HG03135 (cell line): ENCODE results near the gene HBP1.
"Not testable (repeated sequence)": the region's sequence is repeated elsewhere in the genome, so short reads cannot be mapped to it uniquely, and the experiment has no call there.

Experiments
- ATAC-seq: cut with Tn5 transposase; IDR thresholded peaks from one replicate; pipeline ENCODE4 v1.9.1; 2021; ENCODE audit warnings: mild to moderate bottlenecking, moderate library complexity; ENCODE audit not compliant: unreplicated experiment

The HBP1 gene, protein sequence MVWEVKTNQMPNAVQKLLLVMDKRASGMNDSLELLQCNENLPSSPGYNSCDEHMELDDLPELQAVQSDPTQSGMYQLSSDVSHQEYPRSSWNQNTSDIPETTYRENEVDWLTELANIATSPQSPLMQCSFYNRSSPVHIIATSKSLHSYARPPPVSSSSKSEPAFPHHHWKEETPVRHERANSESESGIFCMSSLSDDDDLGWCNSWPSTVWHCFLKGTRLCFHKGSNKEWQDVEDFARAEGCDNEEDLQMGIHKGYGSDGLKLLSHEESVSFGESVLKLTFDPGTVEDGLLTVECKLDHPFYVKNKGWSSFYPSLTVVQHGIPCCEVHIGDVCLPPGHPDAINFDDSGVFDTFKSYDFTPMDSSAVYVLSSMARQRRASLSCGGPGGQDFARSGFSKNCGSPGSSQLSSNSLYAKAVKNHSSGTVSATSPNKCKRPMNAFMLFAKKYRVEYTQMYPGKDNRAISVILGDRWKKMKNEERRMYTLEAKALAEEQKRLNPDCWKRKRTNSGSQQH

DNA sequence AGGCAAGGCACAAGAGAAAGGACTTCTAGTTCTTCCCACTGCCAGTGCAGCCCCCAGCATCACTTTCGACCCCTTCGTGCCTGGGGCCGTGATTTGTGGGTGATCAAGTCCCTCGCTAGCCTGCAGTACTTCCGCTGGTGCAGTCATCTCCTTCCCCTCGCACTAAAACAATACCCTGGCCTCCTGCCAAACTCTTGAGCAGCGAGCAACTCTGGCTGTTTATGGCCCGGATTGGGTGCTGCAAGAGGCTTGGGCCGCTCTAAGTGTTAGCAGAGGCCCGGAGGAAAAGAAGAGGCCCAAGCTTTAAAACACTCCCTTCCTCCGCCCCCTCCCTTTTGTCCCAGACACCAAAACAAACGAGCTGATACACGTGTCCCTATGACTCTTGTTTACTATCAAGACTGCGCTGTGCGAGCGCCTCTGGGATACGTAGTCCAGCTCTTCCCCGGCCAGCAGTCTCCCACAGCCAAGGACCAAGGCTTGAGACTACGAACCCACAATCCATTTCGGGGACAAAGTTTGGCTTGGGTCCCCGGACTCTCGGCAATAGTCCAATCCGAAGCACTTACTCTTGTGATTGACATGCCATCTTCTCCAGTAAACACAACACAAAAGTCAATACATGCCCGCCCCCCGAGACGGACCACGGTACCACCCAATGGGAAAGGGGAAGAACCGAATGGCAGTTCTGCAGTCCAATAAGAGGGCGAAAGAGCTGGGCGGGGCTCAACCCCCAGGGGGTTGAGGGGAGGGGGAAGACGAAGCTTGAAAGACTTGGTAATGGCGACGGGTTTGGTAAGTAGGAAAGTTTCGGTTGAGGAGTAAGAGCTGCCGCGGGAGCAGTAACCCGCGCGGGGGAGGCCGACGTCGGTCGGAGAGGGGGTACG is at the start of gene HBP1:
Gene HBP1 (plus strand): TSS at position 771 of the 887 bp plus-strand sequence. CDS start 10,891 bp downstream, outside the sequence.
- ATAC-seq, result peak; percentile 87

GRCh38 chr7:107119376-107120105 is 49.3 kb upstream of the HBP1 start:
- ATAC-seq, result no peak

- no peak for ATAC-seq
Measured at GRCh38 chr7:107122486-107122911, 46.3 kb upstream of the HBP1 start.

GRCh38 chr7:107123392-107123791 is 45.4 kb upstream of the HBP1 start:
- ATAC-seq, result no peak

DNA sequence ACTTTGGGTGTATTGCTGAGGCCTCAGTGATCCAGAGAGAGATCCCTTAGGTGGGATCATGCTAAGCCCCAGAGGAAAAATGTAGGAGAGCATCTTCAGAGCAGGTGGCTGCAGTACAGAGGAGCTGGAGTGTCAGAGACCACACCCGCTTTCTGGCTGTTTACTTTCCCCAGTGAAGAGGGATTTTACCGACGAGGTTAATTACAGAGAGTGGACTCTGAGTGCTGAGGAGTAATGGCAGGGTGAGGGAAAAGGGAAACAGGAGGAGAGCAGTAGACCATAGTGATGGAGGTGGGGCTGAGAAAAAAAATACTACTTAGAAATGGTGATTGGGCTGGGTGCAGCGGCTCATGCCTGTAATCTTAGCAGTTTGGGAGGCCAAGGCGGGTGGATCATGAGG is 43.3 kb upstream of the HBP1 start:
- no peak for ATAC-seq

DNA sequence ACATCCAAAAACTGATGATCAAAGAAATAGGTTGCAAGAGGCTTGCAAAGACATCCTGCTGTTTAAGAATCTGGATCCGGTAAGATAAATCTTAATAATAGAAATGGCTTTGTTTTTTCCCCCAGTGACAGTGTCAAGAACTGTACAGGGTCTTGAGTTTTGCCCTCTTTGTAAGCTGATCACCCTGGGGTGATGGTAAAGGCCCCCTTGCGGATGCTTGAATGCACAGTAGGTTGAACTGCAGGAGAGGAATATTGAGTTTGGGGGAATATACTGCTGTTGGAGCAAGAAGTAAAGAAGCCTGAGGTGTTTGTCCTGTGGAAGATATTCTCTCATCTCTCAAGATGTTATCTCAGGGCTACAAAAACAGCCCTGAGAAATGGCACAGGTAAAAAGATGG is 40.6 kb upstream of the HBP1 start:
- no peak for ATAC-seq

GRCh38 chr7:107128748-107129147 is 40.1 kb upstream of the HBP1 start:
- ATAC-seq, result no peak

- ATAC-seq, result no peak
Measured at GRCh38 chr7:107130487-107131220, 38.1 kb upstream of the HBP1 start.

DNA sequence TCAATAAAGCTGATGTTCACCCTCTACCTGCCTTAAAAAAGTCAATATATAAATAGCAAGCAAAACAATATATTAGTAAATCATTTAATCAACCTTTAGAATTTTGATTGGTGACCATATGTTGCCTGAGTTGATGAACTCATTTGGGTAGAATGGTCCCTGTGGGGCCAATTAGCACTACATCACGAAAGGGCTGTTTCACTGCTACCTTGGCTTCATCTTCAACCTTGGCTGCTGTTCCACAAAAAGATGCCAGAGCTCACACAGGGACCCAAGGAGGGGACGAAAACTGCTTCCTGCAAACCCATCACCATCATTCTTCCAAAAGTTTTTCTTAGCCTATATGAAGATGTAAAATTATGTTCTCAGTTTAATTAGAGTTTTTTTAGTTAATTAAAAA is 35.4 kb upstream of the HBP1 start:
- ATAC-seq, result no peak

- no peak for ATAC-seq
Measured at GRCh38 chr7:107138696-107139420, 29.9 kb upstream of the HBP1 start.

DNA sequence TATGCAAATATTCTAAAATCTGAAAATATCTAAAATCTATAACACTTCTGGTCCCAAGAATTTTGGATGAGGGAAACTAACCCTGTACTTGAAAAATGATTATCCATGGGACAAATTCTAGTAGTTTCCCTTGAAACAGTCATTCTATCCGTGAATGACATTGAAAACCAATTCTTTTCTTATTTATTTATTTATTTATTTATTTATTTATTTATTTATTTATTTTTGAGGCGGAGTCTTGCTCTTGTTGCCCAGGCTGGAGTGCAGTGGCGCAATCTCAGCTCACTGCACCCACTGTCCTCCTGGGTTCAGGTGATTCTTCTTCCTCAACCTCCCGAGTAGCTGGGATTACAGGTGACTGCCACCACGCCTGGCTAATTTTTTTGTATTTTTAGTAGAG is 24.9 kb upstream of the HBP1 start:
- ATAC-seq, result not testable (repeated sequence)

DNA sequence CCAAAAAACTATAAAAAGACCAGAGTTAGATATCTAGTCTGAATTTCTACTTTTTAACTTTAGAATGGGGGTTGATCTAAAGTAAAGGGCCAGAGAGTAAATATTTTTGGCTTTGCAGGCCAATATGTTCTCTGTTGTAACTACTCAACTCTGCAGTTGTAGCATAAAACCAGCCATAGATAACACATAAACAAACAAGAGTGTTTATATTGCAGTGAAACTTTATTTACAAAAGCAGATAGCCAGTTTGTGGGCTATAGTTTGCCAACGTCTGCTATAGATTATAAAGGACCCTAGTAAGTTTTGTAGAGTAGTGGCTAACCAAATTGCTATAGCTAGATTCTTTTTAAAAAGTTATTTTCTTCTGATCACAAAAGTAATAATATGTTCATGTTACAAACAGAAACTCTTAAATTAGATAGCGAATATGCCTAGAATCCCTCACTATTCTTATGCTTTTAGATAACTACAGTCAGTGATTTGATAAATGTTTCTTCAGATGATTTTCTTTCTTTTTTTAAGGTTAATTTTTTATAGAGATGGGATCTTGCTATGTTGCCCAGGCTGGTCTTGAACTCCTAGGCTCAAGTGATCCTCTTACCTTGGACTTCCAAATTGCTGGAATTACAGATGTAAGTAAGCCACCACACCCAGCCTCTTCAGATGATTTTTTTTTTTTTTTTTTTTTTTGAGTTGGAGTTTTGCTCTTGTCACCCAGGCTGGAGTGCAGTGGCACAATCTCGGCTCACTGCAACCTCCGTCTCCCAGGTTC is 23.6 kb upstream of the HBP1 start:
- no peak for ATAC-seq

DNA sequence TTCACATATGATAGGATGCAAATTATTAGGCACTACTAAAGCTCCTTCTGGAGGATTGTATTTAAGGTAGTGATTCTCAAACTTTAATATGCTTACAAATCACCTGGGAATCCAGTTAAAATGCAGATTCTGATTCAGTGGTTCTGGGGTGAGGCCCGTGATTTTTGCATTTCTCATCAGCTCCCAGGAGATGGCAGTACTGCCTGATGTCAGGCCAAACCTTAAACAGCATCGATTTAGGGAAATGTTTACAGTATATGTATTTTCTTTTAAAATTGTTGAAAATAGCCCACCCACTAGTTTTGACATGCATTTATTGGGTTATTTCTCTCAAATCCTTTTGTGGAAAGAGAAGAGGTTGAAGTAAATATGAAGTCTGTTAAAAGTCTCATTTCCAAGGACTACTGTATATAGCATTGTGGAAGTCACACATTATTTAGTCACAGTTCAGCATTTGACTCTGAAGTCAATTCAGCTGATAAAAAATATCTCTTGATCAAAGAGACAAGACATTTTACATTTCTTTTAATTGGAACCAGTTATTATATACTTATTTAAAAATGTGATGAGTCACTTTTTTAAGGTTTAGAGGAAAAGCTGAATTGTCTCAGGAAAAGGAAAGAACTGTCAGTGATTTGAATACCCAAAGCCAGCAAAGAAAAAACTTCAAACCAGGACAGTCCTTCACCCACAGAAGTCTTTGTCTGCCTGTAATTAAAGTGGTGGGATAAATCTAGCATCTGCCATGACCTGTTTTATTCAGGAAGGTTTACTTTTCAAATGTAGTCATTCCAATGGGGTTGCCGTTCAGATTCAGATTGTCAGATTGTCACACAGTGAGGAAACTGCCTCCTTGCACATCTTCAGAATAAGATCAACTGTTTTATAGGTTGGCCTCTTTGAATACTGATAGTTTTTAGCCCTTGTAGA is 21.1 kb upstream of the HBP1 start:
- no peak for ATAC-seq

GRCh38 chr7:107148721-107149120 is 20.1 kb upstream of the HBP1 start:
- no peak for ATAC-seq

GRCh38 chr7:107149863-107150262 is 18.9 kb upstream of the HBP1 start:
- no peak for ATAC-seq

DNA sequence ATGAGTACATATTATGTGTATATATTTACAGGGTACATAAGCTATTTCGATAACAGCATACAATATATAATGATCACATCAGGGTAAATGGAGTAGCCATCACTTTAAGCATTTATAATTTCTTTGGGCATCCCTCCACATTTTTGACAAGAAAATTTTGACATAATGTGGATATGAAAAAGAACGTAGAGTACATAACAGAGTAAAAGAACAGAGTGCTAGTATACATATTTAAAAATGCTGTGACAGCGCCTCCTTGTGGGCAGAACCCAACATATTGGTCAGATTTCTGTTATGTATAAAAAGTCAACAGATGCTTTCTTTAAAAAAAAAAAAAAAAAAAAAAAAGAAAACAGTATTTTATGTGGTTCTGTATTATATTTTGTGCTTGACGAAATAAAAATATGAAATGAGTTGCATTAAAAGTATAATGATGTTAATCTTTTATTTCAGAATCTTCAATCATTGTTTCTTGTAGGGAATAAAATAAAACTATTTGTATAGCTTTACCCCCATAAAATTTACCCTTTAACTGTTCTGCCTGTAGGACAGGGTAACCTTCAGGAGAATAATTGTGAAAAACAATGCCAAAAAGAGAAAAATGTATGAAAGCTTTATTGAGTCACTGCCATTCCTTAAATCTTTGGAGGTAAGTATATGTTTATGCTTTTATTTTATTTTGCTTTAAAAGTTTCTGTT is 18.3 kb upstream of the HBP1 start:
- no peak for ATAC-seq

GRCh38 chr7:107151538-107151937 is 17.3 kb upstream of the HBP1 start:
- no peak for ATAC-seq
